Ramos (cell line): ENCODE measurements around the gene SPAG16.

ENCODE experiments used
- in situ Hi-C: fragments of 300-500 bp; cut with MboI; formaldehyde crosslinking; loops from one replicate; pipeline ENCODE4 v1.14.3; 2022; ENCODE audit warnings: low sequenced_read_pairs; ENCODE audit not compliant: unreplicated experiment

SPAG16 gene

GRCh38 chr2:213284105-213285090 is at the start of gene SPAG16:
Gene SPAG16 (plus strand): TSS chr2:213284464.
- in situ Hi-C loops = no loop called here

GRCh38 chr2:213234641-213235040 is 49.6 kb upstream of the SPAG16 start:
- in situ Hi-C loops = loop anchor here (25.0 kb wide), 1 partner anchor 1553 kb away; no protein-coding TSS in a partner anchor

GRCh38 chr2:213235741-213236140 is 48.5 kb upstream of the SPAG16 start:
- in situ Hi-C loops = loop anchor here (25.0 kb wide), 1 partner anchor 1552 kb away; no protein-coding TSS in a partner anchor

GRCh38 chr2:213237251-213237650 is 47.0 kb upstream of the SPAG16 start:
- in situ Hi-C loops = loop anchor here (25.0 kb wide), 1 partner anchor 1550 kb away; no protein-coding TSS in a partner anchor

- in situ Hi-C loops = loop anchor here (25.0 kb wide), 1 partner anchor 1550 kb away; no protein-coding TSS in a partner anchor
Measured at GRCh38 chr2:213237787-213238186, 46.5 kb upstream of the SPAG16 start.

- in situ Hi-C loops = loop anchor here (25.0 kb wide), 1 partner anchor 1548 kb away; no protein-coding TSS in a partner anchor
Measured at GRCh38 chr2:213238753-213239495, 45.3 kb upstream of the SPAG16 start.

GRCh38 chr2:213241817-213242216 is 42.4 kb upstream of the SPAG16 start:
- in situ Hi-C loops = loop anchor here (25.0 kb wide), 1 partner anchor 1545 kb away; no protein-coding TSS in a partner anchor

GRCh38 chr2:213242653-213243052 is 41.6 kb upstream of the SPAG16 start:
- in situ Hi-C loops = loop anchor here (25.0 kb wide), 1 partner anchor 1545 kb away; no protein-coding TSS in a partner anchor

- in situ Hi-C loops = loop anchor here (25.0 kb wide), 1 partner anchor 1544 kb away; no protein-coding TSS in a partner anchor
Measured at GRCh38 chr2:213243189-213244044, 40.8 kb upstream of the SPAG16 start.

GRCh38 chr2:213246497-213247281 is 37.6 kb upstream of the SPAG16 start:
- in situ Hi-C loops = loop anchor here (25.0 kb wide), 1 partner anchor 1541 kb away; no protein-coding TSS in a partner anchor

GRCh38 chr2:213247566-213247965 is 36.7 kb upstream of the SPAG16 start:
- in situ Hi-C loops = loop anchor here (25.0 kb wide), 1 partner anchor 1540 kb away; no protein-coding TSS in a partner anchor

GRCh38 chr2:213248637-213249036 is 35.6 kb upstream of the SPAG16 start:
- in situ Hi-C loops = loop anchor here (25.0 kb wide), 1 partner anchor 1539 kb away; no protein-coding TSS in a partner anchor

GRCh38 chr2:213249502-213249901 is 34.8 kb upstream of the SPAG16 start:
- in situ Hi-C loops = loop anchor here (25.0 kb wide), 1 partner anchor 1538 kb away; no protein-coding TSS in a partner anchor

- in situ Hi-C loops = no loop called here
Measured at GRCh38 chr2:213251618-213252017, 32.6 kb upstream of the SPAG16 start.

- in situ Hi-C loops = no loop called here
Measured at GRCh38 chr2:213252206-213252605, 32.1 kb upstream of the SPAG16 start.

- in situ Hi-C loops = no loop called here
Measured at GRCh38 chr2:213253162-213253561, 31.1 kb upstream of the SPAG16 start.

- in situ Hi-C loops = no loop called here
Measured at GRCh38 chr2:213259266-213259665, 25.0 kb upstream of the SPAG16 start.

GRCh38 chr2:213261237-213261636 is 23.0 kb upstream of the SPAG16 start:
- in situ Hi-C loops = no loop called here
